ENCODE results near the gene RIMBP2. TPM values are rescaled to one million over a fixed set of nuclear protein-coding genes. Genes with fewer than 3 reads are reported as not detected.

Gene RIMBP2
- total RNA-seq, 2 experiments from 2014 or later, result not detected

DNA sequence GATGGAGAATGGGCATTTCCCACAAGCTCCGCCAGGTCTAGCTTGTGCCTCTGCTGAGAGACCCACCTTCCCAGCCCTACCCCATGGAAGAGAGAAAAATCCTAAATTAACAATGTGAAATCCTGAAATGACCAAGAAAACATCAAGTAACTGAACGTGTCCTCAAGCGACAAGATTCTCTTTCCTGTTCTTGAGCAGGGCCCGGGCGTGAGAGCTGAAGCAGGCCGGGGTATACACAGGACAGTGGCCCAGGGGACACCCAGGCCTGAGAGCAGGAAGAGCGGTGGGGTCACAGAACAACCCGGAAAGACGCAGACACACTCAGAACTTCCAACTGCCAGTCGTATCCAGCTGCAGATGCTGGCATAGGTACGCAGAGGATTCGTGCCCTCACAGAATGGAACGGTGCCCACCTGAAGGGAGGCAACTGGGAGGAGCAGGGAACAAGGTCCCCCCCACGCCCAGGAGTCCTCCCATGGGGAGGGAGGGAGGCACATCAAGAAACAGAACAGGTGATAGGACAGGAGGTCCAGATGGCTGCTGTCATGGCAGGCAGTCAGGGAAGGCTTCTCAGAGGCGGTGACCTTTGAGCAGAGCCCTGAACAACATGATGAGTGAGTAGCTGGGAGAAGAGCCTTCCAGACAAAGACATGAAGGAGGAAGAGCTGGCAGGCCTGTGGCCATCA is 9.1 kb downstream of the RIMBP2 start:
- intact Hi-C loops (cut with DNase I, micrococcal nuclease), result no loop called here
- Histone ChIP-seq H3K4me1 (ENCODE audit: insufficient read depth, low read length) (no peaks in the 10 kb centered on the region), H3K27me3 (ENCODE audit: control insufficient read depth in 1 of 2, insufficient read depth in 2 of 2, low read length in 2 of 2) (peaks cover 0 to 3% of the 10 kb centered on the region in 2 experiments), H3K27ac (ENCODE audit: low read depth in 1 of 2, low read length in 2 of 2) (no peak overlapping the region), H3K9me3 (ENCODE audit: control insufficient read depth in 1 of 2, insufficient read depth in 1 of 2, low read length in 2 of 2) (peaks cover 0 to 8% of the 10 kb centered on the region in 2 experiments), H3K36me3 (ENCODE audit: insufficient read depth, low read length) (no peaks in the 10 kb centered on the region), H3K4me3 (ENCODE audit: low read length) (no peak overlapping the region)
- no peaks in the 10 kb centered on the region for H3K4me1 Mint-ChIP-seq (ENCODE audit: low read depth)
- ChIA-PET POLR2A (no interaction called here), CTCF (no interaction called here)
- TF ChIP-seq, protein P1, sequence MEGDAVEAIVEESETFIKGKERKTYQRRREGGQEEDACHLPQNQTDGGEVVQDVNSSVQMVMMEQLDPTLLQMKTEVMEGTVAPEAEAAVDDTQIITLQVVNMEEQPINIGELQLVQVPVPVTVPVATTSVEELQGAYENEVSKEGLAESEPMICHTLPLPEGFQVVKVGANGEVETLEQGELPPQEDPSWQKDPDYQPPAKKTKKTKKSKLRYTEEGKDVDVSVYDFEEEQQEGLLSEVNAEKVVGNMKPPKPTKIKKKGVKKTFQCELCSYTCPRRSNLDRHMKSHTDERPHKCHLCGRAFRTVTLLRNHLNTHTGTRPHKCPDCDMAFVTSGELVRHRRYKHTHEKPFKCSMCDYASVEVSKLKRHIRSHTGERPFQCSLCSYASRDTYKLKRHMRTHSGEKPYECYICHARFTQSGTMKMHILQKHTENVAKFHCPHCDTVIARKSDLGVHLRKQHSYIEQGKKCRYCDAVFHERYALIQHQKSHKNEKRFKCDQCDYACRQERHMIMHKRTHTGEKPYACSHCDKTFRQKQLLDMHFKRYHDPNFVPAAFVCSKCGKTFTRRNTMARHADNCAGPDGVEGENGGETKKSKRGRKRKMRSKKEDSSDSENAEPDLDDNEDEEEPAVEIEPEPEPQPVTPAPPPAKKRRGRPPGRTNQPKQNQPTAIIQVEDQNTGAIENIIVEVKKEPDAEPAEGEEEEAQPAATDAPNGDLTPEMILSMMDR (IDR thresholded peaks at IDR 0.05), result no peak
- H3K27ac Mint-ChIP-seq, result no peak overlapping the region
- no peaks in the 10 kb centered on the region for H3K9me3 Mint-ChIP-seq
- no peak overlapping the region for H3K4me3 Mint-ChIP-seq
- peaks cover 27% of the 10 kb centered on the region for H3K27me3 Mint-ChIP-seq
- DNase-seq (no peak), ATAC-seq (ENCODE audit: poor library complexity) (no peak)
- H3K36me3 Mint-ChIP-seq (ENCODE audit: low read depth), result no peaks in the 10 kb centered on the region

DNA sequence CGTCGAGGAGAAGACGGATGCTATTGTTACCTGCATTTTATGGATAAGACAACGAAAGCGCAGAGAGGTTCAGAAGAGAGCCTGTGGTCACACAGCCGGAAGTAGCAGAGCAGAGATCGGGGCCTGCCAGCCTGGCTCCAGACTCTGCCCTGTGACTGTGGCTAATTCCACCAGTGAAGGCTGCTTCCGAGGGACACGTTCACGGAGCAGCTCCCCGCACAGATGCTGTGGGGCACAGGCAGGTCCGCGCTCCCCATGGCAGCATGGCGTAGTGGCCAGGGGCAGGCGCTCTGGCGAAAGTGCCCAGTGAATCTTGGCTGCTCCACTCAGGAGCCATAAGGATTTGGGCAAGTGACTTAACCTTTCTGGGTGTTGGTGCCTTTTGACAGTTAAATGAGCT is 9.8 kb downstream of the RIMBP2 start:
- intact Hi-C loops (cut with DNase I, micrococcal nuclease), result no loop called here
- Histone ChIP-seq H3K9me3 (ENCODE audit: control insufficient read depth in 1 of 2, insufficient read depth in 1 of 2, low read length in 2 of 2) (peaks cover 0 to 4% of the 10 kb centered on the region in 2 experiments), H3K27me3 (ENCODE audit: control insufficient read depth in 1 of 2, insufficient read depth in 2 of 2, low read length in 2 of 2) (no peaks in the 10 kb centered on the region), H3K4me3 (ENCODE audit: low read length) (no peak overlapping the region), H3K36me3 (ENCODE audit: insufficient read depth, low read length) (no peaks in the 10 kb centered on the region), H3K27ac (ENCODE audit: low read depth in 1 of 2, low read length in 2 of 2) (no peak overlapping the region), H3K4me1 (ENCODE audit: insufficient read depth, low read length) (no peaks in the 10 kb centered on the region)
- H3K27ac Mint-ChIP-seq, result no peak overlapping the region
- no peaks in the 10 kb centered on the region for H3K9me3 Mint-ChIP-seq
- no peak for DNase-seq
- H3K36me3 Mint-ChIP-seq (ENCODE audit: low read depth), result no peaks in the 10 kb centered on the region
- ChIA-PET POLR2A (no interaction called here), CTCF (no interaction called here)
- H3K4me1 Mint-ChIP-seq (ENCODE audit: low read depth), result no peaks in the 10 kb centered on the region
- H3K4me3 Mint-ChIP-seq, result no peak overlapping the region
- H3K27me3 Mint-ChIP-seq, result peaks cover 20% of the 10 kb centered on the region
- no peak for ATAC-seq (ENCODE audit: poor library complexity)
- TF ChIP-seq, protein P1 (IDR thresholded peaks at IDR 0.05), result no peak

DNA sequence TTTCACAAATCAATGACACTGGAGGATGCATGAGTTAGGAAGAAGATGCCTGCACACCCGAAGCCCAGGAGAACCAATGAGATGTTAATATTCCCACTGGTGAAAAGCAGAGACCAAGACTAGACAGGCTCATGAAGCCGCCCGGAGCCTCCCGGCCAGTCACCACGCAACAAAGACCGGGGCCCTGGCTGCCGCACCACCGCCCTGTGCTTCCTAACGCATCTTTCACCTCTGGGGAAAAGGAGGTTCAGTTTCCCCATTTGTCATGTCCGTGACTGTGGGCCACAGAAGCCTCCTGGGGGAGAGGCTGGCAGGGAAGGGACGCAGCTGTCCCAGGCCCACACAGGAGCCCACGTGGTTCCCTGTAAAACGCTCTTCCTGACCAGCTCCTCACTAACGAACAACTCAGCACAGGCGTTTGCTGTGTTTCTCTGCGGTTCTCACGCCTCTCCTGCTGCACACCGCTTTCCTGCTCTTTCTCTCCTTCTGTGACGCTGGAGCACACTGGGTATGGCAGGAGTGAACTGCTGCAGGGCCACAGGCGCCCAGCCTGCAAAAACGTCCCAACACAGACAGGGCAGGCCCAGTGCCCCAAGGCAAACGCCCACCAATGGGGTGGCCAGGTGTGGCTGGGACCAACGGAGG is 10.8 kb downstream of the RIMBP2 start:
- no peak overlapping the region for H3K4me3 Mint-ChIP-seq
- POLR2A ChIA-PET, result no interaction called here
- no peaks in the 10 kb centered on the region for H3K27me3 ChIP-seq (ENCODE audit: control insufficient read depth in 1 of 2, insufficient read depth in 2 of 2, low read length in 2 of 2)
- no peak overlapping the region for H3K27ac ChIP-seq (ENCODE audit: low read depth in 1 of 2, low read length in 2 of 2)
- H3K27ac Mint-ChIP-seq, result no peak overlapping the region
- H3K4me3 ChIP-seq (ENCODE audit: low read length), result no peak overlapping the region
- no peaks in the 10 kb centered on the region for H3K36me3 Mint-ChIP-seq (ENCODE audit: low read depth)
- no peaks in the 10 kb centered on the region for H3K4me1 Mint-ChIP-seq (ENCODE audit: low read depth)
- H3K9me3 Mint-ChIP-seq, result no peaks in the 10 kb centered on the region
- peaks cover 0 to 4% of the 10 kb centered on the region in 2 experiments for H3K9me3 ChIP-seq (ENCODE audit: control insufficient read depth in 1 of 2, insufficient read depth in 1 of 2, low read length in 2 of 2)
- H3K27me3 Mint-ChIP-seq, result peaks cover 12% of the 10 kb centered on the region
- CTCF ChIA-PET, result no interaction called here
- DNase-seq, result no peak
- H3K4me1 ChIP-seq (ENCODE audit: insufficient read depth, low read length), result no peaks in the 10 kb centered on the region
- ATAC-seq (ENCODE audit: poor library complexity), result no peak
- intact Hi-C loops (cut with DNase I, micrococcal nuclease), result no loop called here
- no peaks in the 10 kb centered on the region for H3K36me3 ChIP-seq (ENCODE audit: insufficient read depth, low read length)
- TF ChIP-seq, protein P1 (IDR thresholded peaks at IDR 0.05), result no peak
